Measurements from ENCODE around the gene STK39.

Gene STK39

DNA sequence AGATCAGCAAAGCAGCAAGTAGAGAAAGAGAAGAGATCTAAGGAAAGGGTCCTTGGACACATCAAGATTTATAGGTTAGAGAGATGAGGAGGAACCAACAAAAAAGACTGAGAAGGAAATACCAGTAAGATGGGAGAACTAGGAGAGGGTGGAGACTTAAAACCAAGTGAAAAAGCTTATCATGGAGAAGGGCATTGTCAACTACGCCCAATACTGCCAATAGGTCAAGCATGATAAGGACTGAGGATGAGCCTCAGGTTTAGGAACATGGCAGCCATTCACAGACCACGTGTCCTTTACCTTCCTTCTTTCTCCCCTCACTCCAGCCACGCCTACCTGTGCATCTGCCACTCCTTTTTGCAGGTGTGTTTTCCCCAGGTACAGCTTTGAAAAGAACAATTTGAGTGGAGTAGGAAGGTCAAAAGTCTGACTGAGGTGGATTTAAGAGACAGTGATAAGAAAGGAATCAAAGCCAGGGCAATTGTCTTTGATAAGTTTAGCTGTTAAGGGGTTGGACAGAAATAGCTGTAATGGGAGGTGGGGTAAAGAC lies 238.7 kb downstream of the STK39 start:
- Histone ChIP-seq H3K27ac (no peak overlapping the region), H3K27me3 (ENCODE audit: control insufficient read depth, insufficient read depth, low read length) (no peaks in the 10 kb centered on the region), H3K4me3 (ENCODE audit: low read depth, low read length) (no peak overlapping the region), H3K4me1 (no peaks in the 10 kb centered on the region), H3K9ac (no peak overlapping the region), H3K36me3 (ENCODE audit: control insufficient read depth, insufficient read depth, low read length) (no peaks in the 10 kb centered on the region), H3K4me2 (ENCODE audit: low read length) (no peak overlapping the region), H3K9me3 (ENCODE audit: control insufficient read depth, low read length) (no peaks in the 10 kb centered on the region), H2AFZ (no peak overlapping the region), H3K79me2 (no peaks in the 10 kb centered on the region)
- TF ChIP-seq, protein P1, sequence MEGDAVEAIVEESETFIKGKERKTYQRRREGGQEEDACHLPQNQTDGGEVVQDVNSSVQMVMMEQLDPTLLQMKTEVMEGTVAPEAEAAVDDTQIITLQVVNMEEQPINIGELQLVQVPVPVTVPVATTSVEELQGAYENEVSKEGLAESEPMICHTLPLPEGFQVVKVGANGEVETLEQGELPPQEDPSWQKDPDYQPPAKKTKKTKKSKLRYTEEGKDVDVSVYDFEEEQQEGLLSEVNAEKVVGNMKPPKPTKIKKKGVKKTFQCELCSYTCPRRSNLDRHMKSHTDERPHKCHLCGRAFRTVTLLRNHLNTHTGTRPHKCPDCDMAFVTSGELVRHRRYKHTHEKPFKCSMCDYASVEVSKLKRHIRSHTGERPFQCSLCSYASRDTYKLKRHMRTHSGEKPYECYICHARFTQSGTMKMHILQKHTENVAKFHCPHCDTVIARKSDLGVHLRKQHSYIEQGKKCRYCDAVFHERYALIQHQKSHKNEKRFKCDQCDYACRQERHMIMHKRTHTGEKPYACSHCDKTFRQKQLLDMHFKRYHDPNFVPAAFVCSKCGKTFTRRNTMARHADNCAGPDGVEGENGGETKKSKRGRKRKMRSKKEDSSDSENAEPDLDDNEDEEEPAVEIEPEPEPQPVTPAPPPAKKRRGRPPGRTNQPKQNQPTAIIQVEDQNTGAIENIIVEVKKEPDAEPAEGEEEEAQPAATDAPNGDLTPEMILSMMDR (IDR thresholded peaks at IDR 0.05), result no peak

DNA sequence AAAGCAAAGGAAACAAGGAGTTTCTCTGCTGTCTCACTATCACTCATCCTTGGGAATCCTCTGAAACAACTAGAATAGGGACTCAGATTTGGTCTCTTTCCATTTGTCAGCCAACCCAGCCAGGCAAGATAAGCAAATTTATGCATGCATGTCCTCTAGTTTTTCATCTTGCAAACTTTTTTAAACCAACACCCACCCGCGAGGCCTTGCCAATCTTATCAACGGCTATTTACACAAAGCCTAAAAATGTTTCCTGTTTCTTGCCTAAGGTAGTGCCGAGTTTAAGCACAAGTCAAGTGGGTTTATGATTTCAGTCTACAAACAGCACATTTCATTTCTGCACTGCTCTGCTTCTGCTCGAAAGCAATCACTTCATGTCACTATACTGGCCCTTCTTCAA lies 240.9 kb downstream of the STK39 start:
- Histone ChIP-seq H3K36me3 (ENCODE audit: control insufficient read depth, insufficient read depth, low read length) (no peaks in the 10 kb centered on the region), H3K27ac (no peak overlapping the region), H3K9ac (no peak overlapping the region), H3K27me3 (ENCODE audit: control insufficient read depth, insufficient read depth, low read length) (no peaks in the 10 kb centered on the region), H2AFZ (no peak overlapping the region), H3K4me2 (ENCODE audit: low read length) (no peak overlapping the region), H3K79me2 (no peaks in the 10 kb centered on the region), H3K9me3 (ENCODE audit: control insufficient read depth, low read length) (no peaks in the 10 kb centered on the region), H3K4me3 (ENCODE audit: low read depth, low read length) (no peak overlapping the region), H3K4me1 (no peaks in the 10 kb centered on the region)
- TF ChIP-seq, protein P1 (IDR thresholded peaks at IDR 0.05), result no peak

DNA sequence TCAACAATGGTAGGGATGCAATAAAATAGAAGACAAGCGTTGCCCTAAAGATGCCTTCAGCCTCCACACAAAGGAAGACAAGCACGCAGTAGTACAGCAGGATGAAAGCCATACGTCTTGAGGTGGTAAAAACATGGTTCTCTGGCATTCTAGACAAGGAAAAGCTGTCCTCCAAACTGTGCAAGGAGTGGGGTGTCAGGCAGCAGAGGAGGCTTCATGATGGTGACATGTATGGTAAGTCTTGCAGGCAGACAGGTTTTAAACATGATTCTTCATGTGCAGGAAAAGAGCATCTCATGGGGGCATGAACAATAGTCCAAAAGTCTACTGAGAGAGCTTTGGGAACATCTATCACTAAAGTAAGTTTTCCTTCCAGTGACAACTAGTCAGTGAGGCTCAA lies 241.8 kb downstream of the STK39 start:
- no peak overlapping the region for H3K9ac ChIP-seq
- no peak overlapping the region for H3K4me2 ChIP-seq (ENCODE audit: low read length)
- H2AFZ ChIP-seq, result no peak overlapping the region
- no peak overlapping the region for H3K27ac ChIP-seq
- no peaks in the 10 kb centered on the region for H3K4me1 ChIP-seq
- no peaks in the 10 kb centered on the region for H3K36me3 ChIP-seq (ENCODE audit: control insufficient read depth, insufficient read depth, low read length)
- no peak overlapping the region for H3K4me3 ChIP-seq (ENCODE audit: low read depth, low read length)
- no peaks in the 10 kb centered on the region for H3K27me3 ChIP-seq (ENCODE audit: control insufficient read depth, insufficient read depth, low read length)
- TF ChIP-seq, protein P1 (IDR thresholded peaks at IDR 0.05), result no peak
- no peaks in the 10 kb centered on the region for H3K79me2 ChIP-seq
- no peaks in the 10 kb centered on the region for H3K9me3 ChIP-seq (ENCODE audit: control insufficient read depth, low read length)

DNA sequence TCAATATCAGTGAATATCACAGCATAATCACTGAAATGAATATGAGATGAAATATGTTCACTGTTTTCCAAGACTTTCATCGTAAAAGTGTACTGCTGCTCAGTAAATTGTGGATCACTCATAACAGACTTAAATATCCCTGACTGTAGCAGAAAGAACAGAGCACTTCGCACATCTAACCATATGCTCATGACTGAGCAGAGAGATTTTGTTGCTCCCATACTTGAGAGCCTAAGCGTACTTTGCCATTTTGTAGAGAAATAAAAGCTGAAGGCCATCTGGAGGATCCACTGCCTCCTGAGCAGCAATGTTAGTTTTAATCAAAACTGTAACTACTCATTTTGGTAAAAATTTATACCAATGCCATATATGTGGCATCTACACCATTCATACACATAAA lies 243.5 kb downstream of the STK39 start:
- H3K9me3 ChIP-seq (ENCODE audit: control insufficient read depth, low read length), result no peaks in the 10 kb centered on the region
- H3K4me2 ChIP-seq (ENCODE audit: low read length), result no peak overlapping the region
- H3K36me3 ChIP-seq (ENCODE audit: control insufficient read depth, insufficient read depth, low read length), result no peaks in the 10 kb centered on the region
- H2AFZ ChIP-seq, result no peak overlapping the region
- H3K79me2 ChIP-seq, result no peaks in the 10 kb centered on the region
- no peaks in the 10 kb centered on the region for H3K27me3 ChIP-seq (ENCODE audit: control insufficient read depth, insufficient read depth, low read length)
- H3K4me1 ChIP-seq, result no peaks in the 10 kb centered on the region
- TF ChIP-seq, protein P1 (IDR thresholded peaks at IDR 0.05), result no peak
- no peak overlapping the region for H3K4me3 ChIP-seq (ENCODE audit: low read depth, low read length)
- no peak overlapping the region for H3K27ac ChIP-seq
- no peak overlapping the region for H3K9ac ChIP-seq

DNA sequence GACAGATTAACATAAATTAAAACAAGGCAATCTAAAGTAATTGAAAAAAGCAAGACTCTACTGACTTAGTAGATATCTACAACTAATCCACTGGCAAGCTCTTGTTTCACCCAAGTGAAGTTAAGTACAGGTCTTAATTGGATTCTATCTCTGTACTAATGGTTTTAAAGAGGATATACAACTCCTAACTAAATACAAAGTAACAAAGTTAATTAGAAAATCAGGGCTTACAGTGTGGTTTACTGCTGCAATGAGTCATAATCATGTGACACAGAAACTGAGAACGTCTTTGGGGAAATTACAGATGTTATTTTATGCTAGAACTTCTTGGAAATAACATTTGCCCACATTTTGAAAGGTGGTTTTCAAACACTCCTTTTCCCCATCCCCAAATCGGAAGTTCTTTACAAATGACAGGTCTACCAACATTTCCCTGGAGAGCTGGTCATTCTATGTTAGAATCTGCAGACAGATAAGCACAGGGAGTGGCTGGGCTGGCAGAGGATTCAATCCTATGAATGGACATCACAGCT lies 245.3 kb downstream of the STK39 start:
- Histone ChIP-seq H3K4me1 (no peaks in the 10 kb centered on the region), H3K79me2 (no peaks in the 10 kb centered on the region), H3K27ac (no peak overlapping the region), H3K4me3 (ENCODE audit: low read depth, low read length) (no peak overlapping the region), H3K36me3 (ENCODE audit: control insufficient read depth, insufficient read depth, low read length) (no peaks in the 10 kb centered on the region), H3K9ac (no peak overlapping the region), H2AFZ (no peak overlapping the region), H3K4me2 (ENCODE audit: low read length) (no peak overlapping the region), H3K27me3 (ENCODE audit: control insufficient read depth, insufficient read depth, low read length) (no peaks in the 10 kb centered on the region), H3K9me3 (ENCODE audit: control insufficient read depth, low read length) (no peaks in the 10 kb centered on the region)
- TF ChIP-seq, protein P1 (IDR thresholded peaks at IDR 0.05), result no peak

Measured in parathyroid adenoma (tissue), 2 donors.